Liver (tissue), 9 donors: ENCODE results near the gene PODXL2. TPM values are rescaled to one million over a fixed set of nuclear protein-coding genes. Genes with fewer than 3 reads are reported as not detected.

ENCODE experiments used
- DNase-seq: peaks from one replicate; pipeline ENCODE4 v3.0.0-alpha.2; 2017; ENCODE audit warnings: low spot score
- H3K27ac ChIP-seq, 2 donors: one replicate each; pipeline ENCODE4 v1.7.0; 2013; ENCODE audit warnings: inconsistent platforms in 2 of 2, low read length in 2 of 2, control low read depth in 1 of 2, low read depth in 1 of 2, mild to moderate bottlenecking in 1 of 2
- H3K27me3 ChIP-seq, 4 donors: one replicate each; pipeline versions ENCODE4 v1.6.1 to v1.7.0; 2013; ENCODE audit warnings: low read length in 3 of 4, inconsistent platforms in 1 of 4, mild to moderate bottlenecking in 1 of 4, moderate library complexity in 1 of 4; ENCODE audit not compliant: control insufficient read depth in 4 of 4, insufficient read depth in 4 of 4
- H3K36me3 ChIP-seq, 4 donors: one replicate each; pipeline versions ENCODE4 v1.6.1 to v1.7.0; 2013; ENCODE audit warnings: low read length in 3 of 4, mild to moderate bottlenecking in 3 of 4, low read depth in 1 of 4, moderate library complexity in 1 of 4; ENCODE audit not compliant: control insufficient read depth in 4 of 4, insufficient read depth in 3 of 4
- H3K4me1 ChIP-seq, 4 donors: one replicate each; pipeline versions ENCODE4 v1.6.1 to v1.7.0; 2013; ENCODE audit warnings: low read length in 3 of 4, mild to moderate bottlenecking in 3 of 4, moderate library complexity in 1 of 4; ENCODE audit not compliant: control insufficient read depth in 4 of 4, insufficient read depth in 4 of 4
- H3K4me3 ChIP-seq, 3 donors: one replicate each; pipeline versions ENCODE4 v1.6.1 to v1.7.0; 2013; ENCODE audit warnings: low read length in 3 of 3, control low read depth in 1 of 3, low read depth in 1 of 3, mild to moderate bottlenecking in 1 of 3
- H3K9ac ChIP-seq, 2 donors: one replicate each; pipeline ENCODE4 v1.7.0; 2013; ENCODE audit warnings: low read length in 2 of 2, mild to moderate bottlenecking in 2 of 2, moderate library complexity in 2 of 2, control low read depth in 1 of 2, low read depth in 1 of 2
- H3K9me3 ChIP-seq, 4 donors: one replicate each; pipeline versions ENCODE4 v1.6.1 to v1.7.0; 2013; ENCODE audit warnings: low read length in 3 of 4; ENCODE audit not compliant: control insufficient read depth in 4 of 4
- ATF3 ChIP-seq: IDR thresholded peaks from 2 replicates; pipeline ENCODE4 v1.6.1; 2016; ENCODE audit warnings: antibody characterized with exemption
- CTCF ChIP-seq: fragments of 150-350 bp; IDR thresholded peaks from 2 replicates; pipeline ENCODE4 v1.5.1; 2017; ENCODE audit warnings: improper control_type of control experiment, low read depth, low read length; ENCODE audit not compliant: missing input control
- EGR1 ChIP-seq, 2 donors: IDR thresholded peaks; 2 replicates each; pipeline ENCODE4 v1.6.1; 2016 to 2018; ENCODE audit warnings: antibody characterized with exemption in 2 of 2, low read depth in 2 of 2
- FOXA1 ChIP-seq: IDR thresholded peaks from 2 replicates; pipeline ENCODE4 v1.6.1; 2016; ENCODE audit warnings: antibody characterized with exemption
- FOXA2 ChIP-seq: IDR thresholded peaks from 2 replicates; pipeline ENCODE4 v1.6.1; 2016; ENCODE audit warnings: antibody characterized with exemption
- HNF4A ChIP-seq, 2 donors: conservative IDR thresholded peaks; 2 replicates each; pipeline ENCODE4 v1.6.1; 2016; ENCODE audit warnings: antibody characterized with exemption in 2 of 2, mild to moderate bottlenecking in 2 of 2
- HNF4G ChIP-seq: IDR thresholded peaks from 2 replicates; pipeline ENCODE4 v1.6.1; 2016; ENCODE audit warnings: antibody characterized with exemption
- JUND ChIP-seq, 2 donors: IDR thresholded peaks; 2 replicates each; pipeline ENCODE4 v1.6.1; 2016; ENCODE audit warnings: antibody characterized with exemption in 2 of 2
- NR2F2 ChIP-seq: IDR thresholded peaks from 2 replicates; pipeline ENCODE4 v1.6.1; 2016; ENCODE audit warnings: antibody characterized with exemption
- RAD21 ChIP-seq, 2 donors: IDR thresholded peaks; 2 replicates each; pipeline ENCODE4 v1.6.1; 2016; ENCODE audit warnings: antibody characterized with exemption in 2 of 2, mild to moderate bottlenecking in 2 of 2
- RXRA ChIP-seq, 2 donors: IDR thresholded peaks; 2 replicates each; pipeline ENCODE4 v1.6.1; 2017 to 2018; ENCODE audit warnings: antibody characterized with exemption in 2 of 2, mild to moderate bottlenecking in 1 of 2
- SP1 ChIP-seq: IDR thresholded peaks from 2 replicates; pipeline ENCODE4 v1.6.1; 2018; ENCODE audit warnings: antibody characterized with exemption, mild to moderate bottlenecking
- TAF1 ChIP-seq: conservative IDR thresholded peaks from 2 replicates; pipeline ENCODE4 v1.6.1; 2016; ENCODE audit warnings: antibody characterized with exemption, mild to moderate bottlenecking
- YY1 ChIP-seq: IDR thresholded peaks from 2 replicates; pipeline ENCODE4 v1.6.1; 2016; ENCODE audit warnings: antibody characterized with exemption, mild to moderate bottlenecking
- ZBTB33 ChIP-seq: IDR thresholded peaks from 2 replicates; pipeline ENCODE4 v1.6.1; 2016; ENCODE audit warnings: antibody characterized with exemption
- WGBS: extraction: QIAGEN DNeasy Blood & Tissue Kit; methylation state at CpG from one replicate; pipeline ENCODE4 v1.1.7; 2013; 5-methylcytosine and 5-hydroxymethylcytosine counted together
- polyA plus RNA-seq, 2 donors: library from polyadenylated mRNA; stranded (reverse) in 1 of 2; unstranded in 1 of 2; fragments of 200-250 nt in 1 of 2; fragments of >200 nt in 1 of 2; fragmentation: Nextera tagmentation in 1 of 2; extraction: Ambion mirVana in 1 of 2; gene quantifications; one replicate each; pipeline versions ENCODE4 v1.2.1 to v1.2.3, GENCODE V29; 2013 to 2015
- total RNA-seq, 2 donors: library from RNA; depleted of rRNA; stranded (reverse); fragments of >200 nt; gene quantifications; one replicate each; pipeline ENCODE4 v1.2.3, GENCODE V29; 2014
- TF ChIP-seq, protein P1 (sequence below): IDR thresholded peaks from 2 replicates; pipeline ENCODE4 v1.6.1; 2016; ENCODE audit warnings: antibody characterized with exemption
- TF ChIP-seq, protein P2 (sequence below): IDR thresholded peaks from 2 replicates; pipeline ENCODE4 v1.6.1; 2016; ENCODE audit warnings: antibody characterized with exemption, mild to moderate bottlenecking
- donor health status: healthy.
- donor health status: healthy.
- donor health status: healthy.
- donor health status: healthy.
- donor health status: healthy.

PODXL2 gene
- total and polyA plus RNA-seq, 4 donors = 0.47 to 1.4 (median 0.88) TPM

DNA sequence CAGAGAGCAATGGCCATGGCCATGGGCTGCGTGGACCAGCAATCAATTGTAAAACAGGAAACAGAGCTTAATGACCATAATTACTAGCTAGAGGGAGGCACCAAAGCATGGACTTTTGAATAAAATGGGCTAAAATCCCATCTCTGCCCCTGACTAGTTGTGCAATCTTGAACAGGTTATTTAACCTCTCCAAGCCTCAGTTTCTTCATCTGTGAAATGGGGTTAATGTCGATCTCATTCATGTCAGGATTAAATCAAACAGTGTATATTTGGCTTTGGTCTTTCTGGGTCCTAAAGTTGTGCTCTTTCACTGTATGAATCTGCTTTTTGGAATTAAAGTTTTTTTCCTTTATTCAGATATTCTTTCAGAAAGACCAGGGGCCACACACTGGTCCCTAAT, 79.9 kb downstream of the PODXL2 start:
- Histone ChIP-seq H3K9me3 (no peaks in the 10 kb centered on the region), H3K4me1 (no peaks in the 10 kb centered on the region), H3K27me3 (no peaks in the 10 kb centered on the region), H3K9ac (no peak overlapping the region), H3K36me3 (peaks cover 0 to 29% (median 24%) of the 10 kb centered on the region in 4 donors), H3K27ac (no peak overlapping the region), H3K4me3 (no peak overlapping the region)
- WGBS = 93% methylated on average over 2 of the region's 2 CpGs
- no peak for TF ChIP-seq ATF3
- no peak for TF ChIP-seq CTCF
- TF ChIP-seq SP1 = no peak
- no peak for TF ChIP-seq TAF1
- TF ChIP-seq RXRA (IDR thresholded peaks at IDR 0.05) = no peak
- TF ChIP-seq FOXA2 = no peak
- no peak for TF ChIP-seq YY1
- TF ChIP-seq, protein P1, sequence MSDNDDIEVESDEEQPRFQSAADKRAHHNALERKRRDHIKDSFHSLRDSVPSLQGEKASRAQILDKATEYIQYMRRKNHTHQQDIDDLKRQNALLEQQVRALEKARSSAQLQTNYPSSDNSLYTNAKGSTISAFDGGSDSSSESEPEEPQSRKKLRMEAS = no peak
- TF ChIP-seq, protein P2, sequence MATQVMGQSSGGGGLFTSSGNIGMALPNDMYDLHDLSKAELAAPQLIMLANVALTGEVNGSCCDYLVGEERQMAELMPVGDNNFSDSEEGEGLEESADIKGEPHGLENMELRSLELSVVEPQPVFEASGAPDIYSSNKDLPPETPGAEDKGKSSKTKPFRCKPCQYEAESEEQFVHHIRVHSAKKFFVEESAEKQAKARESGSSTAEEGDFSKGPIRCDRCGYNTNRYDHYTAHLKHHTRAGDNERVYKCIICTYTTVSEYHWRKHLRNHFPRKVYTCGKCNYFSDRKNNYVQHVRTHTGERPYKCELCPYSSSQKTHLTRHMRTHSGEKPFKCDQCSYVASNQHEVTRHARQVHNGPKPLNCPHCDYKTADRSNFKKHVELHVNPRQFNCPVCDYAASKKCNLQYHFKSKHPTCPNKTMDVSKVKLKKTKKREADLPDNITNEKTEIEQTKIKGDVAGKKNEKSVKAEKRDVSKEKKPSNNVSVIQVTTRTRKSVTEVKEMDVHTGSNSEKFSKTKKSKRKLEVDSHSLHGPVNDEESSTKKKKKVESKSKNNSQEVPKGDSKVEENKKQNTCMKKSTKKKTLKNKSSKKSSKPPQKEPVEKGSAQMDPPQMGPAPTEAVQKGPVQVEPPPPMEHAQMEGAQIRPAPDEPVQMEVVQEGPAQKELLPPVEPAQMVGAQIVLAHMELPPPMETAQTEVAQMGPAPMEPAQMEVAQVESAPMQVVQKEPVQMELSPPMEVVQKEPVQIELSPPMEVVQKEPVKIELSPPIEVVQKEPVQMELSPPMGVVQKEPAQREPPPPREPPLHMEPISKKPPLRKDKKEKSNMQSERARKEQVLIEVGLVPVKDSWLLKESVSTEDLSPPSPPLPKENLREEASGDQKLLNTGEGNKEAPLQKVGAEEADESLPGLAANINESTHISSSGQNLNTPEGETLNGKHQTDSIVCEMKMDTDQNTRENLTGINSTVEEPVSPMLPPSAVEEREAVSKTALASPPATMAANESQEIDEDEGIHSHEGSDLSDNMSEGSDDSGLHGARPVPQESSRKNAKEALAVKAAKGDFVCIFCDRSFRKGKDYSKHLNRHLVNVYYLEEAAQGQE = no peak
- TF ChIP-seq HNF4G = no peak
- TF ChIP-seq EGR1 (IDR thresholded peaks at IDR 0.05; ENCODE audit: low read depth in 2 of 2) = no peak
- no peak for TF ChIP-seq HNF4A (conservative IDR thresholded peaks at IDR 0.05)
- TF ChIP-seq RAD21 (IDR thresholded peaks at IDR 0.05) = no peak
- no peak for TF ChIP-seq NR2F2
- TF ChIP-seq JUND (IDR thresholded peaks at IDR 0.05) = no peak
- no peak for TF ChIP-seq FOXA1
- TF ChIP-seq ZBTB33 = no peak
- DNase-seq = no peak
